WI38 (cell line): ENCODE results near the gene VIPR2.
"Not testable (repeated sequence)": the region's sequence is repeated elsewhere in the genome, so short reads cannot be mapped to it uniquely, and the experiment has no call there.

Source experiments
- H3K4me3 ChIP-seq: 2 replicates; pipeline ENCODE4 v1.5.1; 2011; ENCODE audit warnings: low read depth, mild to moderate bottlenecking, control low read depth, low read length
- TF ChIP-seq, protein P1 (sequence below): IDR thresholded peaks from 2 replicates; pipeline ENCODE4 v1.5.1; 2012; ENCODE audit warnings: low read depth, mild to moderate bottlenecking, control low read depth, low read length

Gene VIPR2

DNA sequence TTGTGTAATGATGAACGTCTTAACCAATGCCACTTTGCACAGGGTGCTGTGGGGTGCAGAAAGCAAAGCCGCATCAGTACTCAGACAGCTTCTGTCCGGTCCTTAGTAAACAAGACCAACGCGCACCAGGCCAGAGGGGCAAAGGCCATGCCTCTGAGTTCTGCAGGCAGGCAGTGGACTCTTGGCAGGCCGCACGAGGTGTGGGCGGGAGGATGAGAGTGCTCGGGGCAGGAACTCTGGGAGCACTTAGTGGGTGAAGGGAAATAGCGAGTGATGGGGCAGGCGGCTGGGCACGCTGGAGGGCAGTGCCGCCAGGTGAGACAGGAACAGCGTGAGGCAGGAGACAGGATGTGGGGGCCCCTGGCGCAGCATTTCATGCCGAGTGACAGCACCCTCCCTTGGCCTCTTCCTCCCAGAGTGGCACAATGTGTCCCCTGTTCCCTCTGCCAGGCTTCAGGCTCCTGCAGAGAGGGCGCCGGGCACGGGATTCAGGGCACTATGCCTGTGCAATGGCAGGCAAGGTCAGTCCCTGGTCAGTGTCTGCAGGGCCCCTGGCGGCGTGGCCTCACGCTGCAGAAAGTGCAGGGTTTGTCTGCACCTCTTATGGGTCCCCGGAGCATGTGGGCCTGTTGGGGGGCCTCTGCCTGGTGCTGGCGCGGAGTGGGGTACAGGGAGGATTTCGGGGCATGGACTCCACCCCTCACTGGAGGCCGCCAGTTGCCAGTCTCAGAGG lies 60.4 kb downstream of the VIPR2 start:
- TF ChIP-seq, protein P1, sequence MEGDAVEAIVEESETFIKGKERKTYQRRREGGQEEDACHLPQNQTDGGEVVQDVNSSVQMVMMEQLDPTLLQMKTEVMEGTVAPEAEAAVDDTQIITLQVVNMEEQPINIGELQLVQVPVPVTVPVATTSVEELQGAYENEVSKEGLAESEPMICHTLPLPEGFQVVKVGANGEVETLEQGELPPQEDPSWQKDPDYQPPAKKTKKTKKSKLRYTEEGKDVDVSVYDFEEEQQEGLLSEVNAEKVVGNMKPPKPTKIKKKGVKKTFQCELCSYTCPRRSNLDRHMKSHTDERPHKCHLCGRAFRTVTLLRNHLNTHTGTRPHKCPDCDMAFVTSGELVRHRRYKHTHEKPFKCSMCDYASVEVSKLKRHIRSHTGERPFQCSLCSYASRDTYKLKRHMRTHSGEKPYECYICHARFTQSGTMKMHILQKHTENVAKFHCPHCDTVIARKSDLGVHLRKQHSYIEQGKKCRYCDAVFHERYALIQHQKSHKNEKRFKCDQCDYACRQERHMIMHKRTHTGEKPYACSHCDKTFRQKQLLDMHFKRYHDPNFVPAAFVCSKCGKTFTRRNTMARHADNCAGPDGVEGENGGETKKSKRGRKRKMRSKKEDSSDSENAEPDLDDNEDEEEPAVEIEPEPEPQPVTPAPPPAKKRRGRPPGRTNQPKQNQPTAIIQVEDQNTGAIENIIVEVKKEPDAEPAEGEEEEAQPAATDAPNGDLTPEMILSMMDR, result no peak

DNA sequence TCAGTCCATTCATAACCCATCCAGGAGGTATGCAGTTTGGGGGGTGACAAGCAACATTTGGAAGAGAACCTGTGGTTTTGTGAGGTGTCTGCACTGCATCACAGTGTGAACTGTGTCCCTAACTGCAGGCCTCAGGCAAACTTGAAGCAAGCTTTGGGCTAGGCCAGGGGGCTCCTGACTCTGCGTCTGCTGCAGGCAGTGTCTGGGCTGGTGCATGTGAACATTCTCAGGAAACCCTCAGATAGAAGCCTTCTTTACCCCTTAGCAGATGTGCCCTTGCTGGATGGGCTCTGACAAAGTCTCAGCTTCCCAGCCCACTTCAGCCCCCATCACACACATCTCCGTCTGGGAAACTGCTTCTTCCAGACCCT lies 61.0 kb downstream of the VIPR2 start:
- H3K4me3 ChIP-seq, result no peak overlapping the region
- TF ChIP-seq, protein P1, result no peak

More for the DNA sequence above, 60.4 kb downstream of the VIPR2 start:
- H3K4me3 ChIP-seq, result no peak overlapping the region

DNA sequence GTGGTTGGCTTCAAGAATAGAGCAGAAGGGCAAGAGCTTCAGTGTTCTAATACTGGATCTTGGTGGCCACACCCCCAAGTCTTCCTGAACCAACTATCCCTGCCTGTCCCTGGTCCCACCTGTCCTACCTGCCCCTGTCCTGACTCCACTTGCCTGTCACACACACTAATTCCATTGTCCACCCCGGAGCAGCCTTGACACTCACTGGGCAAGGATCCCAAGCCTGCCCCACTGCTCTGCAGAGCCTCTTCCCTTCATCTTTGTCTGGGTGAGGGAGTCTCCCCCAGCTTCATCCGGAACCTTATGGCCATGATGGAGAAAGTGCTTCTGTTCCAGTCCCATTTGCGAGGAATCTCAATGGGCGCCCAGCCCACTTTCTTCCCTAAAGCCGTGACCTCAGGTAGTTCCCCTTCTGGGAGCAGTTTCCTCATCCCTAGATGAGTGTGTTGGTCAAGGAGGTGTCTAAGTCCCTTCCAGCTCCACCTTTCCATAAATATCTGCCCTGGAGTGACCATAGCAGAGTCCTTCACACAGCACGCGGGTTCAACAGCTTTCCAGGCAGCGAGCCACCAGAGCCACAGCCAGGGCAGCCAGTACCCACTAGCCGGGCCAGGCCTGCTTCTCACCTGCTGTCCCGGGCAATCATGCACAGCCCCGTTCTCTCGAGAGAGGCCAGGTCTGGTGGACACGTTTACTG lies 61.5 kb downstream of the VIPR2 start:
- no peak overlapping the region for H3K4me3 ChIP-seq
- TF ChIP-seq, protein P1, result no peak

DNA sequence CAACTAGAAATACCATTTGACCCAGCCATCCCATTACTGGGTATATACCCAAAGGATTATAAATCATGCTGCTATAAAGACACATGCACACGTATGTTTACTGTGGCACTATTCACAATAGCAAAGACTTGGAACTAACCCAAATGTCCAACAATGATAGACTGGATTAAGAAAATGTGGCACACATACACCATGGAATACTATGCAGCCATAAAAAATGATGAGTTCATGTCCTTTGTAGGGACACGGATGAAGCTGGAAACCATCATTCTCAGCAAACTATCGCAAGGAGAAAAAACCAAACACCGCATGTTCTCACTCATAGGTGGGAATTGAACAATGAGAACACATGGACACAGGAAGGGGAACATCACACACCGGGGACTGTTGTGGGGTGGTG lies 62.6 kb downstream of the VIPR2 start:
- not testable (repeated sequence) for H3K4me3 ChIP-seq

DNA sequence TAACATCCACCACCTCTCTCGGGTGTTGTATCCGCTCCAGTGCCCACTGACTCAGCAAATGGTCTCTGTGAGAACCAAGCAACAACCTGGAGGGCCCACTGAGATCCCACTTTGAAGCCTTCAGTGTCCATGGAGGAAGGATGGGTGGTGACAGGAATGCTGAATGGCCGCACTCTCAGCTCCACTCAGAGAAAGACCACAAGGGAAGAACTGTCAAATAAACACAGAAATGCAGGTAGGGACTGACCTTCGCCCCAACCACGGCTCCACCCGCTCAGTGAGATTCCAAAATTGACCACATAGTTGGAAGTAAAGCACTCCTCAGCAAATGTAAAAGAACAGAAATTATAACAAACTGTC lies 65.8 kb downstream of the VIPR2 start:
- TF ChIP-seq, protein P1, result no peak
- no peak overlapping the region for H3K4me3 ChIP-seq

DNA sequence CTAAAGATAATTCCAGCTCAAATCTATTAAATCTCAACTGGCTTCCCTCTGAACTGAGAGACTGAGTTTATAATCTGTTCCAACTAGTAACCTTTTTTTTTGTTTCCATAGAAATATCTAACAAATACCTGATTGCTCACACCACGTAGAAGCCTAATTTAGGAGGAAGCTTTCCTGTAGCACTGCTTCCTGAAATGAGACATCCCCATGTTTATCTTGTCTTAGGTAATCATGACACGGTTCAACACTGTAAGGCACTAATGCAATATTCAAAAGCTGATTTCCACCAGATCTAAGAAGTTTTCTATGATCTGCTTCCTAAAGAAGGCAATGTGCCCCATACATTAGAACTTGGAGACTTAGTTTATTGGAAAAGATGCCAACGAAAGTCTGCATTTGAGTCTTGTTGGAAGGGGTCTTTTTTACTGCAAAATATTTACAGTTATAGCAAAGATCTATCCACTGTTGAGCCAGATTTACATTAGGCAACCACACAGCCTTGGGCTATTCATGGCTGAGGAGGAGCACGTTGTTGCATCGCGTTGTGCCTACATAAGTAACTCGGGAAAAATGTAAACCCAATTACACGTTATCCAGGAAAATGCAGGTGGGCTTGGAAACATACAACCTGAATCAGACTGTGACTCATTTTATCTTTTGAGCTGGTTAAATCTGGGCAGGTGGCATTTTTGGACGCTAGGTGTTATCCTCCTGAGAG lies 66.3 kb downstream of the VIPR2 start:
- TF ChIP-seq, protein P1, result no peak
- H3K4me3 ChIP-seq, result no peak overlapping the region

DNA sequence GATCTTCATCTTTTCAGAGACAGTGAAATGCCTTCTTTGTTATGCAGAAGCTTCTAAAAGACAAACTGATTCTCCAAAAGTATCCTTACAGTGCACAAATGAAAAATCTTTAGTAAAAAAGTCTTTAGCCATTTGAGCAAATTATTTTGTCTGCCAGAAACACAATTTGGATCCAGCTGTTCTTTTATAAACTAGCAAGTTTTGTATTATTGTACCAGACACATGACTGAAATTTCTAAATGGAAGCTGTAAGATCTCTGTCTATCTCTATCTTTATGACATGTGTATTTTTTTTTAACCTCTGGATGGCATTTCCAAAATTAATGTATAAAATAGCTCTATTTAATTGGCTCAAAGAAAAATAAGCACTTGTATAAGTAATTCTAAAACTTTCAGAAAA lies 68.3 kb downstream of the VIPR2 start:
- TF ChIP-seq, protein P1, result no peak
- no peak overlapping the region for H3K4me3 ChIP-seq
